NT2/D1 (cell line): ENCODE measurements around the gene DCP1B.

Experiments used
- SUZ12 ChIP-seq: IDR thresholded peaks from 2 replicates; pipeline ENCODE4 v1.6.1; 2011; ENCODE audit not compliant: insufficient read length, insufficient read depth; ENCODE audit errors: extremely low read depth
- YY1 ChIP-seq: IDR thresholded peaks from 2 replicates; pipeline ENCODE4 v1.6.1; 2011; ENCODE audit not compliant: insufficient read length, insufficient read depth
- ZNF274 ChIP-seq: IDR thresholded peaks from 2 replicates; pipeline ENCODE4 v1.6.1; 2011; ENCODE audit warnings: mild to moderate bottlenecking, low read depth, low read length

DNA sequence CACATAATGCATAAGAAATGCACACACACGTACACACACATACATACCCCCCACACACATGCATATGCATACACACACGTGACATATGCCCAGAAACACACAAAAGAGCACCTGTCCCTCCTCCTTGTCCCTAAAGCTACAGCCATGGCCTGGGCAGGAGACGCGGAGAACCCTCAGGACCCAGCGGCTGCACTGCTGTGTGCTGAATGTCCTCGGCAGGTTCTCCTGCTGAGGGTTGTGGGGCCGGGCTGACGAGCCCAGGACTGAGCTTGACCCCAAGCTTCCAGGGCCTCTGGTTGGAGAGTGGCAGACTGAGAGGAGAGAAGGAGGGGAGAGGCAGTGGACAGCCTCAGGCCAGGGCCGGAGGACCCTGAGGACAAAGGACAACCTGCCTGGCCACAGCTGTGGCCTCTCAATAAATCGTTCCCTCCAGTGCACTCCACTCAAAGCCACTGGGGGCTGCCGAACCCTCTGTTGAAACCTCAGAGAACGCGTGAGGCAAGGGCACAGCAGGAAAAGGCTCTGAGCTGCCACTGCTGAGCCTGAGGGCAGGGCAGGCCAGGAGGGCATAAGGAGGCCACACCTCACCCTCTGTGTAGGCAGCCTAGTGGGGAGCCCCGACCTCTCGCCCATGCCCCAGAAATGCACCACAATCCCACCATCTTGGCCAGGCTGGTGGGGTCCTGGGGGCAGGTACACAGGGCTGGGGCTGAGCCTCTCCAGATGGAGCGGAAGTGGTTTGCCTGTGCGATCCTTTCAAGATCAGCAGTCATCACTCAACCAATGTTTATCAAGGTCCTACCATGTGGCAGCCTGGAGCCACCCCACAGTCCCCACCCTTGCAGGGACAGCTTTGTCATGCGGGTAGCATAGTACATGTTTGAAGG lies 88.9 kb downstream of the DCP1B start:
- TF ChIP-seq SUZ12 (no peak), YY1 (no peak), ZNF274 (no peak)
